Activated T-cell treated with anti-CD3 and anti-CD28 coated beads, Interleukin-2, amount 50 U/mL, for 4 hours (primary cell): ENCODE measurements around the gene NPY2R. TPM values are rescaled to one million over a fixed set of nuclear protein-coding genes. Genes with fewer than 3 reads are reported as not detected.

Experiments
- ATAC-seq, 2 donors: fragments of 200-7000 bp; cut with Tn5 transposase; one replicate each; pipeline ENCODE4 v1.10.0; 2021
- DNase-seq: peaks from one replicate; pipeline ENCODE4 v3.0.0-alpha.2; 2020
- H3K27me3 Mint-ChIP-seq: one replicate; pipeline ENCODE4 v1.8.0; 2021; ENCODE audit warnings: low read depth, mixed read lengths
- H3K36me3 Mint-ChIP-seq: one replicate; pipeline ENCODE4 v1.8.0; 2022; ENCODE audit warnings: mixed read lengths; ENCODE audit not compliant: insufficient read depth
- H3K4me1 Mint-ChIP-seq: one replicate; pipeline ENCODE4 v1.8.0; 2021; ENCODE audit warnings: low read depth, mixed read lengths
- H3K4me3 Mint-ChIP-seq: one replicate; pipeline ENCODE4 v1.8.0; 2021; ENCODE audit warnings: mild to moderate bottlenecking, moderate library complexity, mixed read lengths
- H3K9me3 Mint-ChIP-seq: one replicate; pipeline ENCODE4 v1.8.0; 2021; ENCODE audit warnings: mixed read lengths
- total RNA-seq, 3 donors: library from RNA; stranded (reverse); gene quantifications; one replicate each; pipeline ENCODE4 v1.2.1, GENCODE V29; 2021

NPY2R gene
- total RNA-seq, 3 donors from 2014 or later: not detected

- ATAC-seq: no peak
- no peaks in the 10 kb centered on the region for H3K36me3 Mint-ChIP-seq
These were observed 20.3 kb downstream of the NPY2R start for GRCh38 chr4:155228713-155229112.

GRCh38 chr4:155232432-155232831 lies 24.0 kb downstream of the NPY2R start:
- no peak for ATAC-seq
- DNase-seq: no peak
- no peak overlapping the region for H3K4me3 Mint-ChIP-seq
- no peaks in the 10 kb centered on the region for H3K36me3 Mint-ChIP-seq
- H3K27me3 Mint-ChIP-seq: no peaks in the 10 kb centered on the region
- no peaks in the 10 kb centered on the region for H3K9me3 Mint-ChIP-seq
- no peaks in the 10 kb centered on the region for H3K4me1 Mint-ChIP-seq

More at GRCh38 chr4:155228713-155229112, 20.3 kb downstream of the NPY2R start:
- no peaks in the 10 kb centered on the region for H3K4me1 Mint-ChIP-seq
- no peaks in the 10 kb centered on the region for H3K27me3 Mint-ChIP-seq
- no peak overlapping the region for H3K4me3 Mint-ChIP-seq
- no peaks in the 10 kb centered on the region for H3K9me3 Mint-ChIP-seq
- DNase-seq: no peak

- no peak overlapping the region for H3K4me3 Mint-ChIP-seq
- no peaks in the 10 kb centered on the region for H3K4me1 Mint-ChIP-seq
- DNase-seq (no peak), ATAC-seq (no peak)
- H3K36me3 Mint-ChIP-seq: no peaks in the 10 kb centered on the region
- no peaks in the 10 kb centered on the region for H3K9me3 Mint-ChIP-seq
- H3K27me3 Mint-ChIP-seq: no peaks in the 10 kb centered on the region
These were observed 25.8 kb downstream of the NPY2R start for GRCh38 chr4:155234206-155234605.

GRCh38 chr4:155237567-155237966 lies 29.1 kb downstream of the NPY2R start:
- Mint-ChIP-seq H3K36me3 (no peaks in the 10 kb centered on the region), H3K27me3 (no peaks in the 10 kb centered on the region), H3K4me1 (no peaks in the 10 kb centered on the region)

GRCh38 chr4:155241225-155241624 lies 32.8 kb downstream of the NPY2R start:
- DNase-seq (no peak), ATAC-seq (no peak)
- H3K4me1 Mint-ChIP-seq: no peaks in the 10 kb centered on the region
- no peaks in the 10 kb centered on the region for H3K27me3 Mint-ChIP-seq
- no peak overlapping the region for H3K4me3 Mint-ChIP-seq
- H3K36me3 Mint-ChIP-seq: no peaks in the 10 kb centered on the region
- H3K9me3 Mint-ChIP-seq: no peaks in the 10 kb centered on the region

More at GRCh38 chr4:155237567-155237966, 29.1 kb downstream of the NPY2R start:
- no peak overlapping the region for H3K4me3 Mint-ChIP-seq
- no peaks in the 10 kb centered on the region for H3K9me3 Mint-ChIP-seq
- ATAC-seq (no peak), DNase-seq (no peak)

GRCh38 chr4:155241664-155242063 lies 33.2 kb downstream of the NPY2R start:
- H3K36me3 Mint-ChIP-seq: no peaks in the 10 kb centered on the region
- no peak overlapping the region for H3K4me3 Mint-ChIP-seq
- ATAC-seq: no peak
- H3K4me1 Mint-ChIP-seq: no peaks in the 10 kb centered on the region
- H3K27me3 Mint-ChIP-seq: no peaks in the 10 kb centered on the region
- DNase-seq: no peak
- H3K9me3 Mint-ChIP-seq: no peaks in the 10 kb centered on the region

- Mint-ChIP-seq H3K27me3 (peaks cover 4% of the 10 kb centered on the region), H3K9me3 (no peaks in the 10 kb centered on the region), H3K4me3 (no peak overlapping the region), H3K4me1 (no peaks in the 10 kb centered on the region), H3K36me3 (no peaks in the 10 kb centered on the region)
- ATAC-seq (no peak), DNase-seq (no peak)
These were observed 36.7 kb downstream of the NPY2R start for GRCh38 chr4:155245105-155245504.

- no peaks in the 10 kb centered on the region for H3K36me3 Mint-ChIP-seq
- no peak overlapping the region for H3K4me3 Mint-ChIP-seq
- ATAC-seq (no peak), DNase-seq (no peak)
- H3K4me1 Mint-ChIP-seq: no peaks in the 10 kb centered on the region
- no peaks in the 10 kb centered on the region for H3K9me3 Mint-ChIP-seq
- peaks cover 4% of the 10 kb centered on the region for H3K27me3 Mint-ChIP-seq
These were observed 39.8 kb downstream of the NPY2R start for GRCh38 chr4:155248002-155248896.

- H3K36me3 Mint-ChIP-seq: no peaks in the 10 kb centered on the region
- H3K4me1 Mint-ChIP-seq: no peaks in the 10 kb centered on the region
- peaks cover 4% of the 10 kb centered on the region for H3K27me3 Mint-ChIP-seq
- ATAC-seq: no peak
- H3K4me3 Mint-ChIP-seq: no peak overlapping the region
- no peak for DNase-seq
- no peaks in the 10 kb centered on the region for H3K9me3 Mint-ChIP-seq
These were observed 40.7 kb downstream of the NPY2R start for GRCh38 chr4:155249016-155249566.

GRCh38 chr4:155252327-155252726 lies 43.9 kb downstream of the NPY2R start:
- ATAC-seq (no peak), DNase-seq (no peak)
- Mint-ChIP-seq H3K4me3 (no peak overlapping the region), H3K9me3 (no peaks in the 10 kb centered on the region), H3K36me3 (no peaks in the 10 kb centered on the region), H3K27me3 (peaks cover 2% of the 10 kb centered on the region), H3K4me1 (no peaks in the 10 kb centered on the region)

- H3K4me1 Mint-ChIP-seq: no peaks in the 10 kb centered on the region
- H3K9me3 Mint-ChIP-seq: peaks cover 5% of the 10 kb centered on the region
- no peak overlapping the region for H3K4me3 Mint-ChIP-seq
- H3K27me3 Mint-ChIP-seq: no peaks in the 10 kb centered on the region
- no peak for DNase-seq
- H3K36me3 Mint-ChIP-seq: no peaks in the 10 kb centered on the region
- no peak for ATAC-seq
These were observed 55.0 kb downstream of the NPY2R start for GRCh38 chr4:155263480-155263879.

GRCh38 chr4:155265113-155265512 lies 56.7 kb downstream of the NPY2R start:
- no peaks in the 10 kb centered on the region for H3K27me3 Mint-ChIP-seq
- H3K36me3 Mint-ChIP-seq: no peaks in the 10 kb centered on the region
- no peak for ATAC-seq
- no peaks in the 10 kb centered on the region for H3K4me1 Mint-ChIP-seq
- H3K4me3 Mint-ChIP-seq: no peak overlapping the region
- DNase-seq: no peak
- H3K9me3 Mint-ChIP-seq: no peaks in the 10 kb centered on the region
